GM23248 (cell line): ENCODE measurements around the gene TRIM14.

Experiments used
- EZH2 ChIP-seq: fragments of 200-600 bp; sonication (generic); IDR thresholded peaks from 2 replicates; pipeline ENCODE4 v1.6.1; 2018; ENCODE audit warnings: antibody characterized with exemption, mild to moderate bottlenecking; ENCODE audit not compliant: insufficient read depth, poor library complexity, severe bottlenecking
- EZH2phosphoT487 ChIP-seq: fragments of 200-600 bp; sonication (generic); IDR thresholded peaks from 2 replicates; pipeline ENCODE4 v1.6.1; 2018; ENCODE audit warnings: antibody characterized with exemption, moderate library complexity, mild to moderate bottlenecking, low read depth; ENCODE audit not compliant: insufficient read depth

GRCh38 chr9:98144076-98144475 lies 25.1 kb upstream of the TRIM14 start:
- TF ChIP-seq EZH2 (no peak), EZH2phosphoT487 (no peak)
